GM19023 (cell line): ENCODE measurements around the gene RNPEP.
"Not testable (repeated sequence)": the region's sequence is repeated elsewhere in the genome, so short reads cannot be mapped to it uniquely, and the experiment has no call there.

ENCODE experiments used
- ATAC-seq: cut with Tn5 transposase; IDR thresholded peaks from one replicate; pipeline ENCODE4 v1.9.1; 2021; ENCODE audit warnings: mild to moderate bottlenecking, moderate library complexity; ENCODE audit not compliant: unreplicated experiment

Gene RNPEP

DNA sequence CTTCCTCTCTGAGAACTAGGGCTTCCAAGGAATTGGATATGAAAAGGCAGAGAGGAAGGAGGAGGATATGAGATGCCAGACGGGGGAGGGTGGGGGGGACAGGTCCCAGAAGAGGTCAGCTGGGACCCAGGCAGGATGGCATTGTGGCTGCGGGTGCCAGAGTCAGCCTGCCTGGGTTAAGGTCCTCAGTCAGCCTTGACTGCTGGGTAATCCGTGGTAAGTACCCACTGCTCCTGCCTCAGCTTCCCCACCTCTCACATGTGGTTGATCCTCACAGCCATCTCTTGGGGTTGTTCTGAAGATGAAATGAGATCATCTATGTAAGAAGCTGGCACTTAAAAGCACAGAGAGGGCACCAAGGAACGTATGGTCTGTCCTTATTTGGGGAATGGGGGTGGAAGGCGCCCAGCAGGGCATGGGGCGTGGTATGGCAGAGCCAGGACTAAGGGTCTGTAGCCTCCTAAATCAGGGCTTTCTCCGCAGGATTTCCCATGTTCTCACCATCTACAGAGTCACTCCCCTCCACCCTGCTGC is 51.8 kb downstream of the RNPEP start:
- no peak for ATAC-seq

- ATAC-seq: peak; percentile 79
Measured at GRCh38 chr1:202034683-202035462, 52.4 kb downstream of the RNPEP start.

DNA sequence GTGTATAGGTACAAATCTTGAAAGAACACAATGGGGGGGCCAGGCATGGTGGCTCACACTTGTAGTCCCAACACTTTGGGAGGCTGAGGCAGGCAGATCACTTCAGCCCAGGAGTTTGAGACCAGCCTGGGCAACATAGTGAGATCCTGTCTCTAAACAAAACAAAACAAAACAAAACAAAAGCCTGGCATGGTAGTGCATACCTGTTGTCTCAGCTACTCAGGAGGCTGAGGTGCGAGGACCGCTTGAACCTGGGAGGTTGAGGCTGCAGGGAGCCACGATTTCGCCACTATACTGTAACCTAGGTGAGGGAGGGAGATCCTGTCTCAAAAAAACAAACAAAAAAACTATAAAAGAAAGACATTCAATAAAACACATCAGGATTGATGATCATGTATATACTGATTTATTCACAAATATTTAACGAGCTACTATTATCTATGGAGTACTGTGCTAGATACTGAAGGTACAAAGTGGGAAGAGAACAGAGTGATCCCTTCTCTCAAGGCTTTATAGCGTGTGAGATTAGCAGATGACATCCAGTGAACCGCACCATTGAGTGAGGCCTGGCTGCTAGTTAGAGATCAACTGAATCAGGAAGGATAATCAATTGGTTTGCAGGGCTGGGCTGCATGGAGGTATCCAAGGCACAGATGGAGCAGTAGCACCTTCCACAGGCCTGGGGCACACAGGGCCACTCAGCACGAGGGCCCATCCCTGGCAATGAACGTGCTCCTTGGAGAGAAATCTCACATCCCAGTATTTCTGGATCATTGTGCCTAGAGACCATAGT is 54.3 kb downstream of the RNPEP start:
- ATAC-seq: no peak

GRCh38 chr1:202037706-202038296 is 55.4 kb downstream of the RNPEP start:
- no peak for ATAC-seq

GRCh38 chr1:202038688-202039346 is 56.4 kb downstream of the RNPEP start:
- no peak for ATAC-seq

DNA sequence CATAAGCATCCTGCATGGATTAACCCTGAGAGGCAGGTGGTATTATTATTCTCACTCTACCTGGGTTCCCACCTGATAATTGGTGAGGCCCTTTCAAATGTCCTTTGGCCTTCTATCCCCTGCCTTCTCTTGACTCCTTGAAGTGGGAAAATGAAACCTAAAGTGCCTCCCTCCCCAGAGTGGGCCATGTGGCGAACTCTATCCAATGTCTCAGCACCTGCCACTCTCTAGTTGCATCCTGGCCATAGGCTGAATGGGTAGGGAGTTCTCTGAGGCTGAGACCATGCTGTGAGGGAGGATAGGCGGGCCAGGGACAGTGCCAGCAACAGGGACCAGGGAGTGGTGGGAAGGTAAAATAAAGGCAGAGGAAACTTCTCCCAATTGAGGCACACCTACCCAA is 63.3 kb downstream of the RNPEP start:
- ATAC-seq: no peak

- no peak for ATAC-seq
Measured at GRCh38 chr1:202046227-202046626, 63.8 kb downstream of the RNPEP start.

- ATAC-seq: no peak
Measured at GRCh38 chr1:202046748-202047708, 64.6 kb downstream of the RNPEP start.

DNA sequence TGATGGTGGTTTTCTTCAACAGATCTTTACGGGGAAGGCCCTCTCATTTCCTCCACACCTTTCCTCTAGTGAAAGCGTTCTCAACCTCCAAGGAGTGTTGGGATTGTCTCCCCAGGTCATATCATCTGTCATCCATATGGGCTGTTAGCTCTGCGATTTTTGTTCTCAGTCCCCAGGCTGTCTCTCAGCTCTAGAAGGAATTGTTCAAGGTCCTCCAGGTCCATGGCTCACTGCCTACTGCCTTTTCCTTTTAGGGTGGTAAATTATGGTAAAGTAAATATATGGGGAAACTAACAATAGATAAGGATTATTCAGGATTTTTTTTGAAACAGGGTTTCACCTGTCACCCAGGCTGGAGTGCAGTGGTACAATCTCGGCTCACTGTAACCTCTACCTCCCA is 65.5 kb downstream of the RNPEP start:
- ATAC-seq: no peak

DNA sequence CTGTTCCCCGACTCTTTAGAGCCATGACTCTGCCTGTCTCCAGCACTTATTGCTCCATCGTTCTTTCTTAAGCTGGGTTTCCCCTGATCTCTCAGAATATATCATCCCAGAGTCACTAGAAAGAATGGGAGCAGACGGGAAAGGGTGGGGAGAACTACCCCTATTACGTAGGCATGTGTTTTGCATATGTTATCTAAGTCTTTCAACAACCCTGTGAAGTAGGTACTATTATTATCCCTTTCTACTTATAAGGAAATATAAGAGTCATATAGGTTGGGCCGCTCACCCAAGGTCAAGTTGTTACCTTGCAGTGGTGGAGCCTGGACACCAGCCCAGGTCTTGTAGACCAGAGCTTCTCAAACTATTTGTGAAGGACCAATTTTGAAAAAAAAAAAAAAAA is 66.7 kb downstream of the RNPEP start:
- no peak for ATAC-seq

DNA sequence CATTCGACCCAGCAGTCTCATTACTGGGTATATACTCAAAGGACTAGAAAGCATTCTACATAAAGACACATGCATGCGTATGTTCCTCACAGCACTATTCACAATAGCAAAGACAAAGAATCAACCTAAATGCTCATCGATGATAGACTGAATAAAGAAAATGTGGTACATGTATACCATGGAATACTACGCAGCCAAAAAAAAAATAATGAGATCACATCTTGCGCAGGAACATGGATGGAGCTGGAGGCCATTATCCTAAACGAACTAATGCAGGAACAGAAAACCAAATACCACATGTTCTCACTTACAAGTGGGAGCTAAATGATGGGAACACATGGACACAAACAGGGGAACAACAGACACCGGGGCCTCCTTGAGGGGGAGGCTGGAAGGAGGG is 71.6 kb downstream of the RNPEP start:
- no peak for ATAC-seq

DNA sequence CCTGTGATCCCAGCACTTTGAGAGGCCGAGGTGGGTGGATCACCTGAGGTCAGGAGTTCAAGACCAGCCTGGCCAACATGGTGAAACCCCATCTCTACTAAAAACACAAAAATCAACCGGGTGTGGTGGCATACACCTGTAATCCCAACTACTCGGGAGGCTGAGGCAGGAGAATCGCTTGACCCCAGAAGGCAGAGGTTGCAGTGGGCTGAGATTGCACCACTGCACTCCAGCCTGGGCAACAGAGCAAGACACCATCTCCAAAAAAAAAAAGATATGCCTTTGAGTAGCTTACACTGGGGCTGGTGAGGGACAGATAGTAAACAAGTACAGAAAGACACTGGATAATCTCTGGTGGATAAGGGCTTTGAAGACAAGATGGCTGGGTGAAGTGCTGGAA is 72.2 kb downstream of the RNPEP start:
- not testable (repeated sequence) for ATAC-seq
